Spleen (tissue), 11 donors: ENCODE measurements around the gene TOB2. TPM values are rescaled to one million over a fixed set of nuclear protein-coding genes. Genes with fewer than 3 reads are reported as not detected.

Experiments used
- DNase-seq: peaks from one replicate; pipeline ENCODE4 v3.0.0-alpha.2; 2020
- H3K27ac ChIP-seq, 8 donors: fragments of 200-600 bp; sonication (generic) in 7 of 8; 1 replicate in 4 of 8; 2 replicates in 4 of 8; pipeline versions ENCODE4 v1.5.0 to v1.8.0; 2016 to 2021; ENCODE audit warnings: inconsistent platforms in 4 of 8, mild to moderate bottlenecking in 4 of 8, moderate library complexity in 1 of 8
- H3K27me3 ChIP-seq, 7 donors: fragments of 200-600 bp; sonication (generic) in 6 of 7; replicated peaks in 1 of 7; 1 replicate in 4 of 7; 2 replicates in 3 of 7; pipeline versions ENCODE4 v1.5.0 to v1.8.0; 2016 to 2021; ENCODE audit warnings: inconsistent platforms in 3 of 7, mild to moderate bottlenecking in 1 of 7
- H3K36me3 ChIP-seq, 6 donors: fragments of 200-600 bp; sonication (generic) in 5 of 6; 1 replicate in 4 of 6; 2 replicates in 2 of 6; pipeline versions ENCODE4 v1.5.0 to v1.8.0; 2016 to 2021; ENCODE audit warnings: inconsistent platforms in 2 of 6
- H3K4me1 ChIP-seq, 6 donors: fragments of 200-600 bp; sonication (generic) in 5 of 6; 1 replicate in 3 of 6; 2 replicates in 3 of 6; pipeline versions ENCODE4 v1.5.0 to v1.8.0; 2016 to 2021; ENCODE audit warnings: inconsistent platforms in 3 of 6
- H3K4me3 ChIP-seq, 8 donors: fragments of 200-600 bp; sonication (generic) in 7 of 8; 1 replicate in 4 of 8; 2 replicates in 4 of 8; pipeline versions ENCODE4 v1.5.0 to v1.8.0; 2016 to 2021; ENCODE audit warnings: inconsistent platforms in 4 of 8, mild to moderate bottlenecking in 4 of 8, moderate library complexity in 2 of 8
- H3K9me3 ChIP-seq, 8 donors: fragments of 200-600 bp; sonication (generic) in 7 of 8; 1 replicate in 4 of 8; 2 replicates in 4 of 8; pipeline versions ENCODE4 v1.5.0 to v1.8.0; 2016 to 2021; ENCODE audit warnings: inconsistent platforms in 4 of 8
- CTCF ChIP-seq, 11 experiments: fragments of 200-600 bp in 7 of 11; fragments of 450-650 bp in 4 of 11; sonication (generic) in 4 of 11; IDR thresholded peaks in 8 of 11; conservative IDR thresholded peaks in 3 of 11; 1 replicate in 7 of 11; 2 replicates in 4 of 11; pipeline versions ENCODE4 v1.4.0 to v1.8.0; 2016 to 2021; ENCODE audit warnings: antibody characterized with exemption in 11 of 11, inconsistent platforms in 4 of 11, mild to moderate bottlenecking in 1 of 11
- POLR2A ChIP-seq, 3 donors: fragments of 450-650 bp; IDR thresholded peaks; one replicate each; pipeline ENCODE4 v1.5.1; 2017; ENCODE audit warnings: antibody characterized with exemption in 3 of 3, mild to moderate bottlenecking in 1 of 3
- POLR2AphosphoS5 ChIP-seq, 3 donors: sonication (generic); formaldehyde crosslinking; IDR thresholded peaks; one replicate each; pipeline ENCODE4 v1.5.1; 2017; ENCODE audit warnings: antibody characterized with exemption in 3 of 3
- WGBS, 5 donors: extraction: QIAGEN DNeasy Blood & Tissue Kit in 3 of 5; methylation state at CpG; one replicate each; pipeline versions ENCODE4 v1.1.5 to v1.1.7; 2013 to 2018; 5-methylcytosine and 5-hydroxymethylcytosine counted together
- intact Hi-C: fragments of 100-400 bp; cut with DNase I; formaldehyde crosslinking; loops from one replicate; pipeline ENCODE4 v1.15.0; 2023; ENCODE audit warnings: low total_unique reads
- polyA plus RNA-seq, 3 donors: library from polyadenylated mRNA; stranded (reverse); fragments of 200-250 nt; gene quantifications; one replicate each; pipeline ENCODE4 v1.2.1, GENCODE V29; 2013
- total RNA-seq, 7 donors: library from RNA; depleted of rRNA in 3 of 7; stranded (reverse); fragments of >200 nt in 3 of 7; fragmentation: NEBNext Ultra II Directional in 4 of 7; extraction: Animal tissue kit (Norgen Biotek cat#: 25700) in 4 of 7; gene quantifications; one replicate each; pipeline versions ENCODE4 v1.1.0 to v1.2.1, GENCODE V29; 2016 to 2021
- donor health status: healthy with polysubstance abuse.
- donor health status: DM: no; HTN: no; CAD: no; lungs with moderate emphysema.
- donor health status: DM: no; HTN: no; CAD: no.
- donor health status: Bipolar disorder and iron deficiency.
- donor health status: healthy.
- donor health status: DM: no; HTN: no; CAD: no.
- donor health status: DM: yes; HTN: yes; CAD: no.

The TOB2 gene
- total and polyA plus RNA-seq, 10 donors, result 7.5 to 52.4 (median 42.3) TPM

- no peak overlapping the region for H3K27ac ChIP-seq
- peaks cover 4 to 92% (median 50%) of the 10 kb centered on the region in 6 donors for H3K4me1 ChIP-seq
These were observed 41.5 kb upstream of the TOB2 start for GRCh38 chr22:41488076-41488475.

GRCh38 chr22:41487037-41487935 lies 40.7 kb upstream of the TOB2 start:
- no peak for DNase-seq

More at GRCh38 chr22:41488076-41488475, 41.5 kb upstream of the TOB2 start:
- no peaks in the 10 kb centered on the region for H3K9me3 ChIP-seq
- TF ChIP-seq POLR2A (IDR thresholded peaks at IDR 0.05), result no peak
- TF ChIP-seq CTCF (IDR thresholded peaks at IDR 0.05 in 8 of 11, conservative IDR thresholded peaks at IDR 0.05 in 3 of 11), result no peak
- TF ChIP-seq POLR2AphosphoS5 (IDR thresholded peaks at IDR 0.05), result no peak
- H3K4me3 ChIP-seq, result no peak overlapping the region
- peaks cover 0 to 7% (median 0%) of the 10 kb centered on the region in 6 donors for H3K36me3 ChIP-seq
- intact Hi-C loops, result no loop called here
- no peaks in the 10 kb centered on the region for H3K27me3 ChIP-seq
- whole genome bisulfite sequencing, 5 donors, result 88 to 95% (median 89%) methylated on average over 4 of the region's 4 CpGs
- DNase-seq, result no peak

DNA sequence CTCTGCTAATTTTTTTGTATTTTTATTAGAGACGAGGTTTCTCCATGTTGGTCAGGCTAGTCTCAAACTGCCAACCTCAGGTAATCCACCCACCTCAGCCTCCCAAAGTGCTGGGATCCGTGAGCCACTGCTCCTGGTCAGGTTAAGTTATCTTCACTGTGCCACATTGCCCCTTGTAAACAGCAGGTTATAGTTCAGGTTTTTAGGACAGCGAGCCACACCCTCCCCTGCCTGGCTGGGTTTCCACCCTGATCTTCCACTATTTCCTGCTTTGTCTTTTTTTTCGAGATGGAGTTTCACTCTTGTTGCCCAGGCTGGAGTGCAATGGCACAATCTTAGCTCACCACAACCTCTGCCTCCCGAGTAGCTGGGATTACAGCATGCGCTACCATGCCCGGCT lies 38.4 kb upstream of the TOB2 start:
- TF ChIP-seq POLR2AphosphoS5 (IDR thresholded peaks at IDR 0.05), result no peak
- no peak for TF ChIP-seq CTCF (IDR thresholded peaks at IDR 0.05 in 8 of 11, conservative IDR thresholded peaks at IDR 0.05 in 3 of 11)
- TF ChIP-seq POLR2A (IDR thresholded peaks at IDR 0.05), result no peak
- no peak for DNase-seq
- H3K27me3 ChIP-seq, result no peaks in the 10 kb centered on the region
- no peak overlapping the region for H3K4me3 ChIP-seq
- H3K36me3 ChIP-seq, result peaks cover 0 to 13% (median 0%) of the 10 kb centered on the region in 6 donors
- no peaks in the 10 kb centered on the region for H3K9me3 ChIP-seq
- intact Hi-C loops, result no loop called here
- 59 to 82% (median 66%) methylated on average over 7 of the region's 7 CpGs for WGBS, 5 donors
- peaks cover 19 to 99% (median 69%) of the 10 kb centered on the region in 6 donors for H3K4me1 ChIP-seq
- peak overlapping the region in 2 of 8 donors; percentile 13 to 44 for H3K27ac ChIP-seq

More at GRCh38 chr22:41487037-41487935, 40.7 kb upstream of the TOB2 start:
- H3K27ac ChIP-seq, result no peak overlapping the region
- TF ChIP-seq CTCF (IDR thresholded peaks at IDR 0.05 in 8 of 11, conservative IDR thresholded peaks at IDR 0.05 in 3 of 11), result no peak
- TF ChIP-seq POLR2AphosphoS5 (IDR thresholded peaks at IDR 0.05), result no peak
- H3K4me3 ChIP-seq, result no peak overlapping the region
- WGBS, 5 donors, result 85 to 94% (median 87%) methylated on average over 8 of the region's 8 CpGs
- H3K36me3 ChIP-seq, result peaks cover 0 to 7% (median 0%) of the 10 kb centered on the region in 6 donors
- no peaks in the 10 kb centered on the region for H3K9me3 ChIP-seq
- H3K4me1 ChIP-seq, result peaks cover 4 to 99% (median 58%) of the 10 kb centered on the region in 6 donors
- H3K27me3 ChIP-seq, result no peaks in the 10 kb centered on the region
- intact Hi-C loops, result no loop called here

DNA sequence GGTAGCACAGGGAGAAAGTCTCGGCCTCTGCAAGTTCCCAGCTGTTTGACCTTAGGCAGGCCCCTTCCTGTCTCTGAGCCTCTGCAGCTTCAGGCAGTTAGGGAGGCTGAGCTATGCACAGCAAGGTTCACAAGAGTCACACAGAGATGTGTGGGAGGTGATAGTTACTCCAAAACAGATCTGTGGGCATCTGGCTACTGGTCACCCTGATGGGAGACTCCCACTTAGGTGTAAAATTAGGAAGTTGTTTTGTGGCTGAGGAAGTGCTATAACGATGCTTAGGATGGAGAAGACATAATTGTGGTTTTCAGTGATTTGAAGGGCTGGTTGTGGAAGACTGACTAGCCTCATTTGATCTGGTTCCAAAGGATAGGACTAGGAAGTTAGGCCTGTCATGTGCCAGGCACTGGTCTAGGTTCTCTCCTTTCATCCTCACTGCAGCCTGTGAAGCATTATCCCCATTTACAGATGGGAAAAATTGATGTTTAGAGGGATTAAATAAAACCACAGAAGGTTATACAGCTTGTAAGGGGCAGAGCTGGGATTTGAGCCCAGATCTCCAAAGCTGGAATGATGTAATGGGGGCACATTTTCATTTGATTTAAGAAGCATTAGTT lies 35.8 kb upstream of the TOB2 start:
- 8 to 36% (median 24%) methylated on average over 1 to 2 of the region's 2 CpGs for WGBS, 5 donors
- Histone ChIP-seq H3K9me3 (no peaks in the 10 kb centered on the region), H3K27ac (peak overlapping the region in 6 of 8 donors; percentile 18 to 84 (median 60)), H3K27me3 (no peaks in the 10 kb centered on the region), H3K36me3 (peaks cover 0 to 11% (median 4%) of the 10 kb centered on the region in 6 donors), H3K4me3 (no peak overlapping the region), H3K4me1 (peaks cover 34 to 99% (median 81%) of the 10 kb centered on the region in 6 donors)
- TF ChIP-seq CTCF (IDR thresholded peaks at IDR 0.05 in 8 of 11, conservative IDR thresholded peaks at IDR 0.05 in 3 of 11) (no peak), POLR2AphosphoS5 (IDR thresholded peaks at IDR 0.05) (no peak), POLR2A (IDR thresholded peaks at IDR 0.05) (no peak)
- intact Hi-C loops, result no loop called here
- no peak for DNase-seq
